GM23338 (cell line): ENCODE measurements around the gene ABI1.

Experiments
- CREB1 ChIP-seq: fragments of 250-450 bp; sonication (Bioruptor Pico); IDR thresholded peaks from 2 replicates; pipeline ENCODE4 v1.5.0; 2020; ENCODE audit warnings: low read depth, mild to moderate bottlenecking, moderate library complexity
- EZH2 ChIP-seq: fragments of 200-600 bp; sonication (generic); IDR thresholded peaks from one replicate; pipeline ENCODE4 v1.8.0; 2017; ENCODE audit warnings: antibody characterized with exemption, mild to moderate bottlenecking, low read depth; ENCODE audit not compliant: unreplicated experiment
- EZH2phosphoT487 ChIP-seq: fragments of 200-600 bp; sonication (generic); IDR thresholded peaks from one replicate; pipeline ENCODE4 v1.8.1; 2018; ENCODE audit warnings: antibody characterized with exemption; ENCODE audit not compliant: unreplicated experiment
- JUNB ChIP-seq: IDR thresholded peaks from one replicate; pipeline ENCODE4 v1.6.1; 2016; ENCODE audit warnings: antibody characterized with exemption; ENCODE audit not compliant: unreplicated experiment
- NANOG ChIP-seq: IDR thresholded peaks from 2 replicates; pipeline ENCODE4 v1.6.1; 2016; ENCODE audit warnings: antibody characterized with exemption, borderline replicate concordance
- POLR2AphosphoS5 ChIP-seq: IDR thresholded peaks from 2 replicates; pipeline ENCODE4 v1.6.1; 2016; ENCODE audit warnings: antibody characterized with exemption, low read depth
- REST ChIP-seq: IDR thresholded peaks from one replicate; pipeline ENCODE4 v1.6.1; 2018; ENCODE audit warnings: antibody characterized with exemption; ENCODE audit not compliant: unreplicated experiment
- STAT1 ChIP-seq: IDR thresholded peaks from one replicate; pipeline ENCODE4 v1.6.1; 2016; ENCODE audit warnings: antibody characterized with exemption; ENCODE audit not compliant: unreplicated experiment
- ZNF114 ChIP-seq: fragments of 250-450 bp; sonication (Bioruptor Pico); IDR thresholded peaks from 2 replicates; pipeline ENCODE4 v1.5.0; 2020; ENCODE audit warnings: mild to moderate bottlenecking, moderate library complexity
- ZNF331 ChIP-seq: fragments of 250-450 bp; sonication (Bioruptor Pico); IDR thresholded peaks from 2 replicates; pipeline ENCODE4 v1.5.0; 2020; ENCODE audit warnings: low read depth, mild to moderate bottlenecking, moderate library complexity
- TF ChIP-seq, protein P1 (sequence below), 2 experiments: fragments of 200-600 bp in 1 of 2; sonication (generic) in 1 of 2; conservative IDR thresholded peaks; 2 replicates each; pipeline versions ENCODE4 v1.5.1 to v1.6.1; 2016 to 2017; ENCODE audit warnings: antibody characterized with exemption in 2 of 2, low read depth in 2 of 2, mild to moderate bottlenecking in 2 of 2, moderate library complexity in 1 of 2
- TF ChIP-seq, protein P2 (sequence below): IDR thresholded peaks from 2 replicates; pipeline ENCODE4 v1.6.1; 2016; ENCODE audit warnings: antibody characterized with exemption

DNA sequence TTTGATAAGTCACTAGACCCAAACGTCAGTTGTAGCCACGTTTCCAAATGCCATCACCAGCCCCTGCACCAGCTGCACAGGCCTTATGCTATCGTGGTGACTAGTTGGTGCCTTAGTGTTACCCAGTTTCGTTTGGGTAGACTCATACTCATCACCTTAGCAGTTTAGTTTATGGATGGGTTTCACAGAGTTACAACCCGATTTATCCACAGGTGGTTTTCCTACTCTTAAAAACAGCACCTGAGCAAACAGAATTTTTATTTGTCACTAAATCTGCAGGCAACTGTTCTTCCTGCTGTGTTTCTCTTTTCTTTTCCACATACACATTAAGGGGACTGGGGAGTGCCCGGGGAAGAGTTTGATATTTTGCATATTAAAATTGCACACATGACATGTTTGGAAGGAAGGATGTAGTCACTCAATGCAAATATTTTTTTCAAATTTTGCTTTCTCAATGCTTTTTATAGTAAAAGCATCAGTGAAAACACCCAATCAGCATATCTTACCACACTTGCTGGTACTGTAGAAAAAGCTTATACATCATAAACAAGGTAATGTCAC, 121.6 kb downstream of the ABI1 start:
- TF ChIP-seq, protein P1, sequence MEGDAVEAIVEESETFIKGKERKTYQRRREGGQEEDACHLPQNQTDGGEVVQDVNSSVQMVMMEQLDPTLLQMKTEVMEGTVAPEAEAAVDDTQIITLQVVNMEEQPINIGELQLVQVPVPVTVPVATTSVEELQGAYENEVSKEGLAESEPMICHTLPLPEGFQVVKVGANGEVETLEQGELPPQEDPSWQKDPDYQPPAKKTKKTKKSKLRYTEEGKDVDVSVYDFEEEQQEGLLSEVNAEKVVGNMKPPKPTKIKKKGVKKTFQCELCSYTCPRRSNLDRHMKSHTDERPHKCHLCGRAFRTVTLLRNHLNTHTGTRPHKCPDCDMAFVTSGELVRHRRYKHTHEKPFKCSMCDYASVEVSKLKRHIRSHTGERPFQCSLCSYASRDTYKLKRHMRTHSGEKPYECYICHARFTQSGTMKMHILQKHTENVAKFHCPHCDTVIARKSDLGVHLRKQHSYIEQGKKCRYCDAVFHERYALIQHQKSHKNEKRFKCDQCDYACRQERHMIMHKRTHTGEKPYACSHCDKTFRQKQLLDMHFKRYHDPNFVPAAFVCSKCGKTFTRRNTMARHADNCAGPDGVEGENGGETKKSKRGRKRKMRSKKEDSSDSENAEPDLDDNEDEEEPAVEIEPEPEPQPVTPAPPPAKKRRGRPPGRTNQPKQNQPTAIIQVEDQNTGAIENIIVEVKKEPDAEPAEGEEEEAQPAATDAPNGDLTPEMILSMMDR (conservative IDR thresholded peaks at IDR 0.05; ENCODE audit: low read depth in 2 of 2): no peak
- TF ChIP-seq JUNB (no peak), ZNF331 (CRISPR knock-in tag) (no peak), ZNF114 (no peak), EZH2 (no peak), REST (no peak), POLR2AphosphoS5 (no peak), EZH2phosphoT487 (no peak), CREB1 (no peak), NANOG (no peak), STAT1 (no peak)
- TF ChIP-seq, protein P2, sequence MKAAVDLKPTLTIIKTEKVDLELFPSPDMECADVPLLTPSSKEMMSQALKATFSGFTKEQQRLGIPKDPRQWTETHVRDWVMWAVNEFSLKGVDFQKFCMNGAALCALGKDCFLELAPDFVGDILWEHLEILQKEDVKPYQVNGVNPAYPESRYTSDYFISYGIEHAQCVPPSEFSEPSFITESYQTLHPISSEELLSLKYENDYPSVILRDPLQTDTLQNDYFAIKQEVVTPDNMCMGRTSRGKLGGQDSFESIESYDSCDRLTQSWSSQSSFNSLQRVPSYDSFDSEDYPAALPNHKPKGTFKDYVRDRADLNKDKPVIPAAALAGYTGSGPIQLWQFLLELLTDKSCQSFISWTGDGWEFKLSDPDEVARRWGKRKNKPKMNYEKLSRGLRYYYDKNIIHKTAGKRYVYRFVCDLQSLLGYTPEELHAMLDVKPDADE: no peak
